ENCODE results near the gene SPIB.

- TF ChIP-seq ZFP30 (CRISPR knock-in tag; IDR thresholded peaks at IDR 0.05), result no peak
- TF ChIP-seq CREB5 (CRISPR knock-in tag; IDR thresholded peaks at IDR 0.05; ENCODE audit: low read depth), result no peak
These were observed 61.1 kb downstream of the SPIB start for GRCh38 chr19:50479761-50480251.
